Right ventricle myocardium inferior (tissue), 1 donor: Measurements from ENCODE around the gene RPS6KB2. TPM values are rescaled to one million over a fixed set of nuclear protein-coding genes. Genes with fewer than 3 reads are reported as not detected.
"Not testable (repeated sequence)": the region's sequence is repeated elsewhere in the genome, so short reads cannot be mapped to it uniquely, and the experiment has no call there.

Experiments
- ATAC-seq: fragments of 200-7000 bp; cut with Tn5 transposase; one replicate; pipeline ENCODE4 v1.9.1; 2020; ENCODE audit warnings: mild to moderate bottlenecking, moderate library complexity
- DNase-seq: peaks from one replicate; pipeline ENCODE4 v3.0.0; 2021; ENCODE audit errors: missing footprints
- intact Hi-C: fragments of 100-400 bp; cut with DNase I; formaldehyde crosslinking; loops from one replicate; pipeline ENCODE4 v1.11.0; 2022
- total RNA-seq: library from RNA; stranded (reverse); fragmentation: NEBNext Ultra II Directional; extraction: Animal tissue kit (Norgen Biotek cat#: 25700); gene quantifications from one replicate; pipeline ENCODE4 v1.2.1, GENCODE V29; 2021
- donor health status: DM: no; HTN: yes; CAD: no; lungs with severe emphysema.

Gene RPS6KB2
- total RNA-seq, 1 donor from 2014 or later: 27.8 TPM

GRCh38 chr11:67453816-67454732 lies 25.8 kb downstream of the RPS6KB2 start:
- DNase-seq (no peak), ATAC-seq (no peak)
- intact Hi-C loops: no loop called here

DNA sequence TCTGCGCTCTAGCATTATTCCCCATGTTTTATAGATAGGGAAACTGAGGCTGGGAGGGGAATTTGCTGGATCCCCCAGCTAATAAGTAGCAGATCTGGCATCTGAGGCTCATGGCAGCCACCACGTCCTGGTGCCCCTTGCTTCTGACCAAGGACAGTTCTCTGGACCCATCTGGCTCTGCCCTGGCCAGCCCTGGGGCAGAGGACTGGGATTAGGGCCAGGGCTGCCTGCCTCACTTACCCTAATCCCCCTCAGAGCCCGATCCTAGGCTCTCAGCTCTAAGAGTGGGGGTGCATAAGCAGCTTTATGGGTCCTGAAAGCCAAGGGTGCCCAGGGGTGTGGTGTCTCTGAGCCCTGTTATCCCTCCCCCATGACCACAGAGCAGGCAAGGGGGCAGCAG lies 26.8 kb downstream of the RPS6KB2 start, which contains the start of gene CABP4:
Gene CABP4, plus strand, starts transcription at position 301 of the 400 bp plus-strand sequence. Its CDS starts 70 bp downstream, at position 371.
- no peak for ATAC-seq
- intact Hi-C loops: no loop called here

DNA sequence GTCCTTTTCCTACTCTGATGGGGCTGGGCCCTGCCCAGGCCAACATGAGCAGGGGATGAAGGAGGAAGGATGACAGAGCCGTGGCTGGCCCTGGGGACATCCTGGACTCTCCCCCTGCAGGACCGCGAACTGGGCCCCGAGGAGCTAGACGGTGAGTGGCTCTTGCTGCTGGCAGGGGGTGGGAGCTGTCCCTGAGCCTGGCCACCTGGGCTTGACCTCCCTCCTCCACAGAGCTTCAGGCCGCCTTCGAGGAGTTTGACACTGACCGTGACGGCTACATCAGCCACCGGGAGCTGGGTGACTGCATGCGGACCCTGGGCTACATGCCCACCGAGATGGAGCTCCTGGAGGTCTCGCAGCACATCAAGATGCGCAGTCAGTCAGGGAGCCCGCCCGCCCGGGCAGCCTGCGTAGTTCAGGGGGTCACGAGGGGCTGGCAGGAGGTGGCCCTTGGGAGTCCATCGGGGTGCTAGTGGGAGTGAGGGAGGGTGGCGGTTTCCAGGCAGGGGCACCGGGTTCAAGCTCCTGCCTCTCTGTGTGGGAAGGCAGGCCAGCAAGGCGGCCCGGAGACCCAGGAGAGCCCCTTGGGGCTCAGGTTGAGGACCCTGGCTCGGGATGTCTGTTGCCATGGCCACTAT lies 27.9 kb downstream of the RPS6KB2 start:
- intact Hi-C loops: no loop called here
- ATAC-seq (no peak), DNase-seq (no peak)

More for the DNA sequence above, 26.8 kb downstream of the RPS6KB2 start, which contains the start of gene CABP4:
- DNase-seq: no peak

GRCh38 chr11:67457453-67457852 lies 29.2 kb downstream of the RPS6KB2 start:
- ATAC-seq: no peak
- intact Hi-C loops: no loop called here
- DNase-seq: no peak

DNA sequence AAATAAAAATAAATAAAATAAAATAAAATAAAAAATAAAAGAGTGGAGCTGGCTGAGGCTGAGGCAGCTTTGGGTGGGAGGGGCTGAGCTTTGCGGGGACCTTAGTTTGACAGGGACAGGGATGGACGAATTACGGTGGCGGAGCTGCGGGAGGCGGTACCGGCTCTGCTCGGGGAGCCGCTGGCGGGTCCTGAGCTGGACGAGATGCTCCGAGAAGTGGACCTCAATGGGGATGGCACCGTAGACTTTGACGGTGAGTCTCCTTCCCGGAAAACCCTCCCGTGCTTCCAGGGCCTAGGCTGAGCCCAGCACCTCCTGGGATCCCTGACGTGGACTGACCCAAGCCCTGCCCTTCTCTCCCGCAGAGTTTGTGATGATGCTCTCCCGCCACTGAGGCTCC lies 30.0 kb downstream of the RPS6KB2 start:
- intact Hi-C loops: no loop called here
- DNase-seq (no peak), ATAC-seq (no peak)

- DNase-seq (no peak), ATAC-seq (no peak)
- intact Hi-C loops: no loop called here
Observed at GRCh38 chr11:67463186-67463585, 34.9 kb downstream of the RPS6KB2 start.

GRCh38 chr11:67463680-67464410 lies 35.6 kb downstream of the RPS6KB2 start:
- ATAC-seq (peak; percentile 3), DNase-seq (peak; percentile 87)
- intact Hi-C loops: loop anchor here (1.0 kb wide), 1 partner anchor 36 kb away; the partner anchor contains the start of gene RPS6KB2

GRCh38 chr11:67464411-67465188 lies 36.3 kb downstream of the RPS6KB2 start:
- peak; percentile 58 for ATAC-seq

DNA sequence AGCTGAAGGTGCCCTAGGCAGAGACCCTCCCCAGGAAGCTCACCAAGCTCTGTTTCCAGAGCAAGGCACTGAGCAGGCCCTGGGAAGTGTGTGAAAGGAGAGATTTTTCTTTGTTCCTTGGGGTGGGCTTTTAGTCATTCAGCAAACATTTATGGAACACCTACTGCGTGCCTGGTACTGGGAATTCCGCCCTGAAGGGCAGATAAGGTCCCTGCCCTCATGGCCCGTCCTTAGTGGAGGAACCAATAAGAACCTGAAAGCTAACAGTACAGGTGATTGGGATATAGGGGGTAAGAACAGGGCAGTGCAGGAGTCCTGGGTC lies 36.9 kb downstream of the RPS6KB2 start:
- intact Hi-C loops: loop anchor here (5.0 kb wide), 1 partner anchor 63 kb away; the partner anchor contains the start of genes PPP1CA and TBC1D10C
- no peak for ATAC-seq

More at GRCh38 chr11:67464411-67465188, 36.3 kb downstream of the RPS6KB2 start:
- intact Hi-C loops: loop anchor here (1.0 to 5.0 kb wide), 2 partner anchors 36 to 62 kb away; partner anchors contain the start of genes PPP1CA, RPS6KB2 and TBC1D10C
- DNase-seq: peak; percentile 95

GRCh38 chr11:67465530-67465929 lies 37.2 kb downstream of the RPS6KB2 start:
- intact Hi-C loops: loop anchor here (5.0 kb wide), 1 partner anchor 63 kb away; the partner anchor contains the start of genes PPP1CA and TBC1D10C
- not testable (repeated sequence) for ATAC-seq, DNase-seq

More for the DNA sequence above, 36.9 kb downstream of the RPS6KB2 start:
- no peak for DNase-seq

GRCh38 chr11:67466367-67466766 lies 38.1 kb downstream of the RPS6KB2 start:
- DNase-seq: no peak
- intact Hi-C loops: loop anchor here (5.0 kb wide), 1 partner anchor 64 kb away; the partner anchor contains the start of genes PPP1CA and TBC1D10C
- ATAC-seq: no peak

DNA sequence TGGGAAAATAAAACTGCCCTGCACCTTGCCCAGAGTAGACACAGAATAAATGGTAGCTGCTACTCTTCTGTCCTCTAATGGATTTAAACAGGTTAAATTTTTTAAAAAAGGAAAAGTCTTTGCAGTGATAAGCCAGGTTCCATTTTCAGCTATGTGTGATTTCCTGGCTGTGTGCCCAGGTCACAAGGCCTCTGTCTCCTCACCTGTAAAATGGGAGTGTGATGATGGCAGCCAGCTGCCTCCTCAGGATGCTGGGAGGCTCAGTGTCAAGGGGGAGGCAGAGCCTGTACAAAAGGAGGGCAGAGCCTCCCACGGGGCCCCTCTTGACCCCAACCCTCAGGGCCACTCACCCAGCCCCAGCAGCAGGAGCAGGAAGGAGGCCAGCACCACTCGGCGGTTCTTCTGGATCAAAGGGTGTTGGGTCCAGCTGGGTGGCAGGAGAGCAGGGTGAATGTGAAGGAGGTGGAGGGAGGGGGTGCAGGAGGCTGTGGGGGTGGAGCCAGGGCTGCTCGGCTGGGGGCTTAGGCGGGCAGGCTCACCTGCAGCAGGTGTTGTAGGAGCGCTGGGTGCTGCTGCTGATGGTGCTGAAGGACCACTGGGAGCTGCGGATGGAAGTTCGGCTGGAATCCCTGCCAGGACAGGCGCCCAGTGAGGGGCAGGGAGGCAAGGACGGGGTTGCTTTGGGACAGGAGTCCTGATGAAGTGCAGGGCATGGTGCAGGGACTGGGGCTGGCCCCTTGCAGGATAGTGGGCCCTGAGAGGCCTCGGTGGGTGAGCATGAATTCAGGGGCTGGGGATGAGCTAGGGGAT lies 38.9 kb downstream of the RPS6KB2 start:
- ATAC-seq: no peak
- intact Hi-C loops: loop anchor here (5.0 kb wide), 1 partner anchor 65 kb away; the partner anchor contains the start of genes PPP1CA and TBC1D10C
- no peak for DNase-seq

DNA sequence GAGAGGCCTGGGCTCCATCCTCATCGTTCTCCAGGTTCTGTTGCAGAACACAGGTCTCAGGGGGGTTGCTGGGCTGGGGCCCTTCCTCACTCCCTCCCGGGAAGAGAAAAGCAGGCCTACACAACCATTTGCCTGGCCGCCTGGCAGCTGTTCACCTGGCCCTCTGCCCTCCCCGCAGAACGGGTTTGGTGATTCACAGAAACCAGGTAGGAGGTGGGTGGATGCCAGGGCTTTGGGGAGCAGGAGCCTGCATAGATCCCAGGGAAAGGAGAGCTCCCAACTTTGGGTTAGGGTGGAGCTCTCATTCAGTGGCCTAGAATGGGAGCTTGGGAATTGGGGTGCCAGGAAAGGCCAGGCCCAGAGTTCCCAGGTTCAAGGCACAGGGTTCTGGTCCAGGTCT lies 39.8 kb downstream of the RPS6KB2 start:
- ATAC-seq (no peak), DNase-seq (no peak)
- intact Hi-C loops: loop anchor here (2.0 to 5.0 kb wide), 2 partner anchors 25 to 66 kb away; partner anchors contain the start of genes CORO1B, PPP1CA and TBC1D10C

- ATAC-seq: no peak
- no peak for DNase-seq
- intact Hi-C loops: loop anchor here (2.0 to 5.0 kb wide), 2 partner anchors 26 to 66 kb away; partner anchors contain the start of genes CORO1B, PPP1CA and TBC1D10C
Observed at GRCh38 chr11:67468456-67468758, 40.1 kb downstream of the RPS6KB2 start.

- ATAC-seq (peak; percentile 95), DNase-seq (peak; percentile 97)
- intact Hi-C loops: loop anchor here (1.0 to 5.0 kb wide), 3 partner anchors 26 to 67 kb away; partner anchors contain the start of genes CORO1B, PPP1CA and TBC1D10C
Observed at GRCh38 chr11:67468759-67469507, 40.6 kb downstream of the RPS6KB2 start, which contains the start of gene TMEM134. Gene TMEM134 (minus strand): TSS chr11:67469251. CDS start chr11:67469192, 59 bp downstream.

- ATAC-seq: no peak
- intact Hi-C loops: loop anchor here (1.0 to 5.0 kb wide), 3 partner anchors 27 to 67 kb away; partner anchors contain the start of genes CORO1B, PPP1CA and TBC1D10C
- no peak for DNase-seq
Observed at GRCh38 chr11:67469508-67469811, 41.2 kb downstream of the RPS6KB2 start.
